ENCODE results near the gene MAP4K4. TPM values are rescaled to one million over a fixed set of nuclear protein-coding genes. Genes with fewer than 3 reads are reported as not detected.
"Not testable (repeated sequence)": the region's sequence is repeated elsewhere in the genome, so short reads cannot be mapped to it uniquely, and the experiment has no call there.

The MAP4K4 gene
- total RNA-seq, 1 donor from 2014 or later = 165 TPM

GRCh38 chr2:101921953-101922325, 224.4 kb downstream of the MAP4K4 start:
- no peak for DNase-seq

GRCh38 chr2:101924311-101924710, 226.8 kb downstream of the MAP4K4 start:
- not testable (repeated sequence) for DNase-seq

- no peak for DNase-seq
These were observed 232.5 kb downstream of the MAP4K4 start for GRCh38 chr2:101930019-101930418.

GRCh38 chr2:101930847-101931246, 233.3 kb downstream of the MAP4K4 start:
- DNase-seq = no peak

- no peak for DNase-seq
These were observed 233.9 kb downstream of the MAP4K4 start for GRCh38 chr2:101931402-101931801.

- DNase-seq = not testable (repeated sequence)
These were observed 238.3 kb downstream of the MAP4K4 start for GRCh38 chr2:101935764-101936163.

- DNase-seq = no peak
These were observed 245.3 kb downstream of the MAP4K4 start for GRCh38 chr2:101942851-101943250.

Other genes starting within 250 kb of the MAP4K4 start
- 0.47 TPM for gene RFX8, start 222.6 kb upstream of the MAP4K4 start, total RNA-seq